ENCODE results near the gene ABI3. TPM values are rescaled to one million over a fixed set of nuclear protein-coding genes. Genes with fewer than 3 reads are reported as not detected.
A peak's percentile ranks its signal among the peaks of the same experiment; 100 is the strongest.

The ABI3 gene
- total RNA-seq, 4 donors from 2014 or later: 9.6 to 14.4 (median 12.0) TPM

DNA sequence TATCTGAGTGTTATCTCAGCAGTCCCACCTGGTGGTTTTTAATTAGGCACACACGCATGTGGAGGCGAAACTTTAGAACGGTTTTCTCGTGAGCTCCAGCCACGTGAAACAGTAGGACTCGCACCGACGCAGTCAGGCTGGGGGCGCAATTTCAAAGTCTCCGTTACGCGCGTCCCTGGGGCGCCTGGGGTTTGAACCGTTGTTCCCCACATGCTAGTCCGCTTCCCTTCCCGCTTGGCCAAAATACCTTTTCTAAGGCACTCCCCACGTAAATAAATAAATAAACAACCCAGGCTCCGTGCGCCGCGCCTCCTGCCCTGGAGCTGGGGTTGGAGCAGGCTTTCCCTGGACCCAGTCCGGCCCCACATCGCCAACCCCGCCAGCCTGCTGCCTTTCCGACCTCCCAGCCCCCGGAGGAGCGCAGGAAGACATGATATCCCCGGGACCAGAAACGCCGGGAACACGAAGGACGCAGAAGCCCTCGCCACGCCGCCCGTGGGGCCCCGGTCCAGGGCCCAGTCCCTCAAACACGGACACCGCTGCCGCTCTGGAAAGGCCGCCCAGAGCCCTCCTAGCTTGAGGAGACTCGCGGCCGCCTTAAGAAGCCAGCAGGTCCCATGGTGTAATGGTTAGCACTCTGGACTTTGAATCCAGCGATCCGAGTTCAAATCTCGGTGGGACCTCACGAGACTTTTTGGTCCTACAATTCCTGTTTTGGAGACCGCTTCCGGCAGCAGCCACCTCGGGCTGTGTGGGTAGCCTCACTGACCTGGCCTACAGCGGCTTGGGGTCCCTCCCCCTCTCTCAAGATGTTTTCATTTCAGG is 18.4 kb upstream of the ABI3 start:
- peaks cover 0 to 7% (median 0%) of the 10 kb centered on the region in 4 donors for H3K4me1 ChIP-seq
- H3K9me3 ChIP-seq: no peaks in the 10 kb centered on the region
- H3K27me3 ChIP-seq: no peaks in the 10 kb centered on the region
- 0% methylated on average over 37 to 53 of the region's 53 CpGs for WGBS, 2 donors
- peak; percentile 94 to 97 for DNase-seq (ENCODE audit: low spot score in 2 of 2)
- peak overlapping the region; percentile 71 to 80 (median 78) for H3K4me3 ChIP-seq
- TF ChIP-seq POLR2A (IDR thresholded peaks at IDR 0.05): peak in 1 of 2 donors; percentile 31
- TF ChIP-seq, protein P1, sequence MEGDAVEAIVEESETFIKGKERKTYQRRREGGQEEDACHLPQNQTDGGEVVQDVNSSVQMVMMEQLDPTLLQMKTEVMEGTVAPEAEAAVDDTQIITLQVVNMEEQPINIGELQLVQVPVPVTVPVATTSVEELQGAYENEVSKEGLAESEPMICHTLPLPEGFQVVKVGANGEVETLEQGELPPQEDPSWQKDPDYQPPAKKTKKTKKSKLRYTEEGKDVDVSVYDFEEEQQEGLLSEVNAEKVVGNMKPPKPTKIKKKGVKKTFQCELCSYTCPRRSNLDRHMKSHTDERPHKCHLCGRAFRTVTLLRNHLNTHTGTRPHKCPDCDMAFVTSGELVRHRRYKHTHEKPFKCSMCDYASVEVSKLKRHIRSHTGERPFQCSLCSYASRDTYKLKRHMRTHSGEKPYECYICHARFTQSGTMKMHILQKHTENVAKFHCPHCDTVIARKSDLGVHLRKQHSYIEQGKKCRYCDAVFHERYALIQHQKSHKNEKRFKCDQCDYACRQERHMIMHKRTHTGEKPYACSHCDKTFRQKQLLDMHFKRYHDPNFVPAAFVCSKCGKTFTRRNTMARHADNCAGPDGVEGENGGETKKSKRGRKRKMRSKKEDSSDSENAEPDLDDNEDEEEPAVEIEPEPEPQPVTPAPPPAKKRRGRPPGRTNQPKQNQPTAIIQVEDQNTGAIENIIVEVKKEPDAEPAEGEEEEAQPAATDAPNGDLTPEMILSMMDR (IDR thresholded peaks at IDR 0.05): peak; percentile 20 to 32 (median 26)
- peak in 1 of 2 donors; percentile 55 for TF ChIP-seq EP300 (IDR thresholded peaks at IDR 0.05)
- no peaks in the 10 kb centered on the region for H3K36me3 ChIP-seq
- H3K27ac ChIP-seq: peak overlapping the region; percentile 95 to 99 (median 98)

DNA sequence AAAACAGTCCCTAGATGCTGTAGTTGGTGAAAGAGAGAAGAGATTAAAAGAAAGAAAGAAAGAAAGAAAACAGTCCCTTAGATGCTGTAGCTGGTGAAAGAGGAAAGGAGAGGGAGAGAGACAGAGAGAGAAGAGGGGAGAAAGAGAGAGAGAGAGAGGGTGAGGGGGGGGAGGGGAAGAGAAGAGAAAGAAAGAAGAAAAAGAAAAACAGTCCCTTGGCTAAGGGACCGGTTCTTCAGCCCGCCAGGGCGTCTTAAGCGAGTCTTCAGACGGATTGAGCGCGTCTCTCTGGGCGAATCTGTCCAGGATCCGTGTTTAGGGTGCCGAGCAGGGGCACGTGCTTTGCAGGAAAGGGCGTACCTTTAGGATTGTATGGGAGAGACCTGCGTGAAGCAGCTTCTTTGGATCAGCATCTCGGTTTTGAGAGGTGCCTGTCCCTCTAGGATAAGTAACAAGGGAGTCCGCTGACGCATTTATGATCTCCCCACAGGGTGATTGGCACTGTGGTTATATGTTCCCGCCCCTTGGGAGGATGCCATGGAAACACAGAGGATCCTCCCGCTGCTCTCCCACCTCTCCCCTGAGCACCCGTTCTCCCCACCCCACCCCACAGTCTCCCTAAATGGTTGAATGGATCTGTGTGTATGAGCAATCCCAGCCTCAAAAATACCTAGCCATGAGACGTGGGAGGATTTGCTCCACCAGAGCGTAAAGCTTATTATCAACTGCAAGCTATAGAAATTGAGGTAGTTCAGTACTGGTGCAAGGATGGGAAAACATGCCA is 16.8 kb upstream of the ABI3 start:
- 5 to 9% methylated on average over 21 of the region's 21 CpGs for WGBS, 2 donors
- Histone ChIP-seq H3K27ac (peak overlapping the region; percentile 95 to 99 (median 98)), H3K36me3 (no peaks in the 10 kb centered on the region), H3K27me3 (no peaks in the 10 kb centered on the region), H3K4me3 (peak overlapping the region; percentile 71 to 80 (median 78)), H3K9me3 (no peaks in the 10 kb centered on the region), H3K4me1 (peaks cover 0 to 7% (median 0%) of the 10 kb centered on the region in 4 donors)
- peak; percentile 31 to 62 for DNase-seq (ENCODE audit: low spot score in 2 of 2)
- TF ChIP-seq EP300 (IDR thresholded peaks at IDR 0.05) (peak in 1 of 2 donors; percentile 66), POLR2A (IDR thresholded peaks at IDR 0.05) (peak in 1 of 2 donors; percentile 47)
- TF ChIP-seq, protein P1 (IDR thresholded peaks at IDR 0.05): no peak

DNA sequence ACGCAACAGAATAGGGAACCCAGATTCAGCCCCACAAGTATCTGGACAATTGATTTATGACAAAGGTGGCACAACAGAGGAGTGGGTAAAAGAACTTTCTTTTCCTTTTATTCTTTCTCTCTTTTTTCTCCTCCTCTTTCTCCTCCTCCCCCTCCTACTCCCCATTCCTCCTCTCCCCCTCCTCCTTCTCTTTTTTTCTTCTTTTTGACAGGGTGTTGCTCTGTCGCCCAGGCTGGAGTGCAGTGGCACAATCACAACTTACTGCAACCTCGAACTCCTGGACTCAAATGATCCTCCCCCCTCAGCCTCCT is 16.3 kb upstream of the ABI3 start:
- WGBS, 2 donors: 52 to 54% methylated on average over 3 of the region's 3 CpGs
- Histone ChIP-seq H3K27me3 (no peaks in the 10 kb centered on the region), H3K27ac (peak overlapping the region in 3 of 4 donors; percentile 98 to 99 (median 98)), H3K4me1 (peaks cover 0 to 7% (median 0%) of the 10 kb centered on the region in 4 donors), H3K9me3 (no peaks in the 10 kb centered on the region), H3K36me3 (no peaks in the 10 kb centered on the region), H3K4me3 (no peak overlapping the region)
- TF ChIP-seq, protein P1 (IDR thresholded peaks at IDR 0.05): no peak
- TF ChIP-seq POLR2A (IDR thresholded peaks at IDR 0.05): no peak
- TF ChIP-seq EP300 (IDR thresholded peaks at IDR 0.05): no peak
- no peak for DNase-seq (ENCODE audit: low spot score in 2 of 2)

DNA sequence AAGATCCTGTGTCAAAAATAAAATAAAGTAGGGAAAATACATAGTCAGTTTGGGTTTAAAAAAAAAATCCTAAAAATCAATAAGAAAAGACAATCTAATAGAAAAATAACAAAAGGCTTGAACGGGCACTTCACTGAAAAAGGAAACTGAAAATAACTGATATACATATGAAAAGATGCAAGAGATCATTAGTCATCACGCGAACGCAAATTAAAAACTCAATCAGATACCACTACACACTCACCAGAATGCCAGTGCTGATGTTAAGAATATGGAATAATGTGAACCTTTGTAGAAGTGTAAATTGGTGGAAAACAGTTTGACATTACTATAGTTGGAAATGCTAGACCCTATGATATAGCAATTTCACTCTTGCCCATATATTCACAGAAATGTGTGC is 14.8 kb upstream of the ABI3 start:
- DNase-seq (ENCODE audit: low spot score in 2 of 2): no peak
- 73 to 85% methylated on average over 4 of the region's 4 CpGs for WGBS, 2 donors
- H3K27me3 ChIP-seq: no peaks in the 10 kb centered on the region
- no peaks in the 10 kb centered on the region for H3K9me3 ChIP-seq
- H3K27ac ChIP-seq: no peak overlapping the region
- no peak overlapping the region for H3K4me3 ChIP-seq
- H3K4me1 ChIP-seq: peaks cover 0 to 7% (median 0%) of the 10 kb centered on the region in 4 donors
- TF ChIP-seq EP300 (IDR thresholded peaks at IDR 0.05): no peak
- TF ChIP-seq, protein P1 (IDR thresholded peaks at IDR 0.05): no peak
- no peak for TF ChIP-seq POLR2A (IDR thresholded peaks at IDR 0.05)
- H3K36me3 ChIP-seq: no peaks in the 10 kb centered on the region

DNA sequence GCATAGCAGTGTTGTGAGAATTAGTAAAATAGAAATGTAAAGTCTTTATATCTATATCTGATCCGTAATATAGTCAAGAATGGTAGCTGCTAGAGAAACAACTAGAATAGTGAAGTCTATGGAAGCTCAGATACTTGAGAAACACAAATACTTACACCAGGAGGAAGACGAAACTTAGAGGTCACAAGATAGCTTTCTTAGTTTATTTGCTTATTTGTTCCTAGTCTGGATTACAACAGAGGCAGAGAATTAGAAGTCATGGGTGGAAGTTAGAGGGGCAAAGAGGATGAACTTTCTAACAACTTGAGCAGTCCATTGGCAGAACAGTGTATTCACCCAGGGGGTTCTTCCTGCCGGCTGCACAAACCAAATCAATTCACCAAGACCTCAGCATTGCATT is 14.0 kb upstream of the ABI3 start:
- H3K27me3 ChIP-seq: no peaks in the 10 kb centered on the region
- H3K27ac ChIP-seq: no peak overlapping the region
- TF ChIP-seq POLR2A (IDR thresholded peaks at IDR 0.05) (no peak), EP300 (IDR thresholded peaks at IDR 0.05) (no peak)
- TF ChIP-seq, protein P1 (IDR thresholded peaks at IDR 0.05): no peak
- H3K9me3 ChIP-seq: no peaks in the 10 kb centered on the region
- WGBS, 2 donors: 67 to 81% methylated on average over 3 of the region's 3 CpGs
- H3K36me3 ChIP-seq: no peaks in the 10 kb centered on the region
- H3K4me3 ChIP-seq: no peak overlapping the region
- no peak for DNase-seq (ENCODE audit: low spot score in 2 of 2)
- peaks cover 0 to 4% (median 0%) of the 10 kb centered on the region in 4 donors for H3K4me1 ChIP-seq
